CD14-positive monocyte (primary cell): ENCODE data around the gene HS6ST3. TPM values are rescaled to one million over a fixed set of nuclear protein-coding genes. Genes with fewer than 3 reads are reported as not detected.

Experiments used
- DNase-seq, 3 donors: peaks; one replicate each; pipeline ENCODE4 v3.0.0-alpha.2; 2011 to 2022
- H2AFZ ChIP-seq: 2 replicates; pipeline ENCODE4 v1.6.0; 2012; ENCODE audit warnings: mild to moderate bottlenecking, low read depth, low read length, inconsistent platforms; ENCODE audit not compliant: insufficient read depth, poor library complexity, severe bottlenecking
- H3K27ac ChIP-seq, 2 donors: 1 replicate in 1 of 2; 2 replicates in 1 of 2; pipeline ENCODE4 v1.5.1; 2012 to 2013; ENCODE audit warnings: low read length in 2 of 2, control low read depth in 1 of 2, inconsistent platforms in 1 of 2, low read depth in 1 of 2, mild to moderate bottlenecking in 1 of 2
- H3K27me3 ChIP-seq, 2 donors: one replicate each; pipeline versions ENCODE4 v1.6.0 to v1.6.1; 2011 to 2013; ENCODE audit warnings: low read length in 2 of 2; ENCODE audit not compliant: control insufficient read depth in 2 of 2, insufficient read depth in 2 of 2
- H3K36me3 ChIP-seq, 2 donors: replicated peaks in 1 of 2; 1 replicate in 1 of 2; 2 replicates in 1 of 2; pipeline versions ENCODE4 v1.5.1 to v1.6.1; 2012 to 2013; ENCODE audit warnings: low read length in 2 of 2, control low read depth in 1 of 2, inconsistent platforms in 1 of 2, mild to moderate bottlenecking in 1 of 2; ENCODE audit not compliant: insufficient read depth in 2 of 2, control insufficient read depth in 1 of 2
- H3K4me1 ChIP-seq, 2 donors: 1 replicate in 1 of 2; 2 replicates in 1 of 2; pipeline versions ENCODE4 v1.5.1 to v1.6.1; 2012 to 2013; ENCODE audit warnings: low read length in 2 of 2, control low read depth in 1 of 2, inconsistent platforms in 1 of 2, mild to moderate bottlenecking in 1 of 2, moderate library complexity in 1 of 2; ENCODE audit not compliant: insufficient read depth in 2 of 2, control insufficient read depth in 1 of 2
- H3K4me2 ChIP-seq: replicated peaks from 2 replicates; pipeline ENCODE3; 2012; ENCODE audit warnings: low read length, moderate library complexity, mild to moderate bottlenecking; ENCODE audit not compliant: poor library complexity, severe bottlenecking; ENCODE audit errors: extremely low read depth
- H3K4me3 ChIP-seq, 3 experiments: fragments of 200-600 bp in 1 of 3; sonication (generic) in 1 of 3; replicated peaks in 1 of 3; 1 replicate in 2 of 3; 2 replicates in 1 of 3; pipeline ENCODE4 v1.5.1; 2011 to 2013; ENCODE audit warnings: low read length in 3 of 3, mild to moderate bottlenecking in 3 of 3, control low read depth in 2 of 3, low read depth in 2 of 3, inconsistent platforms in 1 of 3, moderate library complexity in 1 of 3
- H3K79me2 ChIP-seq: 2 replicates; pipeline ENCODE4 v1.6.0; 2012; ENCODE audit warnings: mild to moderate bottlenecking, control low read depth, inconsistent platforms, low read length, moderate library complexity; ENCODE audit not compliant: insufficient read depth
- H3K9ac ChIP-seq: 2 replicates; pipeline ENCODE4 v1.6.0; 2017; ENCODE audit warnings: low read length, mild to moderate bottlenecking; ENCODE audit not compliant: insufficient read depth, poor library complexity, severe bottlenecking
- H3K9me3 ChIP-seq, 2 donors: replicated peaks in 1 of 2; 1 replicate in 1 of 2; 2 replicates in 1 of 2; pipeline versions ENCODE4 v1.5.1 to v1.6.1; 2012 to 2013; ENCODE audit warnings: low read length in 2 of 2, control low read depth in 1 of 2; ENCODE audit not compliant: control insufficient read depth in 1 of 2, insufficient read depth in 1 of 2
- H4K20me1 ChIP-seq: 2 replicates; pipeline ENCODE4 v1.6.0; 2012; ENCODE audit warnings: mild to moderate bottlenecking, low read length, control low read depth, moderate library complexity; ENCODE audit not compliant: insufficient read depth
- H3K27ac Mint-ChIP-seq, 7 donors: one replicate each; pipeline ENCODE4 v1.8.0; 2020; ENCODE audit warnings: mild to moderate bottlenecking in 7 of 7, mixed read lengths in 7 of 7, moderate library complexity in 6 of 7, inconsistent platforms in 2 of 7
- H3K27me3 Mint-ChIP-seq, 3 donors: one replicate each; pipeline ENCODE4 v1.8.0; 2021 to 2022; ENCODE audit warnings: low read depth in 3 of 3, mild to moderate bottlenecking in 3 of 3, mixed read lengths in 3 of 3, moderate library complexity in 3 of 3, inconsistent platforms in 1 of 3
- H3K36me3 Mint-ChIP-seq, 2 donors: one replicate each; pipeline ENCODE4 v1.8.0; 2020; ENCODE audit warnings: mixed read lengths in 2 of 2, inconsistent platforms in 1 of 2, mild to moderate bottlenecking in 1 of 2
- H3K4me1 Mint-ChIP-seq: one replicate; pipeline ENCODE4 v1.8.0; 2020; ENCODE audit warnings: mild to moderate bottlenecking, mixed read lengths
- H3K4me3 Mint-ChIP-seq, 2 donors: one replicate each; pipeline ENCODE4 v1.8.0; 2020; ENCODE audit warnings: mild to moderate bottlenecking in 2 of 2, mixed read lengths in 2 of 2, moderate library complexity in 1 of 2
- H3K9me3 Mint-ChIP-seq, 7 donors: one replicate each; pipeline ENCODE4 v1.8.0; 2020 to 2022; ENCODE audit warnings: mixed read lengths in 7 of 7, mild to moderate bottlenecking in 6 of 7, moderate library complexity in 6 of 7, inconsistent platforms in 2 of 7
- WGBS: methylation state at CpG from one replicate; pipeline ENCODE4 v1.1.5; 2013; ENCODE audit warnings: missing lambda C conversion rate; ENCODE audit not compliant: insufficient coverage; 5-methylcytosine and 5-hydroxymethylcytosine counted together
- intact Hi-C, 2 donors: fragments of 100-400 bp; cut with micrococcal nuclease; formaldehyde crosslinking; loops; one replicate each; pipeline versions ENCODE4 v1.15.0 to v1.15.1; 2023
- polyA plus RNA-seq, 3 donors: library from polyadenylated mRNA; depleted of rRNA in 1 of 3; unstranded in 2 of 3; stranded (reverse) in 1 of 3; fragments of 300-500 nt in 2 of 3; fragments of >200 nt in 1 of 3; fragmentation: Illumina TruSeq in 2 of 3; gene quantifications; 1 replicate in 2 of 3; 2 replicates in 1 of 3; pipeline ENCODE4 v1.2.3, GENCODE V29; 2012 to 2021
- TF ChIP-seq, protein P1 (sequence below): fragments of 200-600 bp; IDR thresholded peaks from one replicate; pipeline ENCODE4 v1.8.0; 2022; ENCODE audit warnings: antibody characterized with exemption, mild to moderate bottlenecking

The HS6ST3 gene
- polyA plus RNA-seq, 3 donors: not detected

DNA sequence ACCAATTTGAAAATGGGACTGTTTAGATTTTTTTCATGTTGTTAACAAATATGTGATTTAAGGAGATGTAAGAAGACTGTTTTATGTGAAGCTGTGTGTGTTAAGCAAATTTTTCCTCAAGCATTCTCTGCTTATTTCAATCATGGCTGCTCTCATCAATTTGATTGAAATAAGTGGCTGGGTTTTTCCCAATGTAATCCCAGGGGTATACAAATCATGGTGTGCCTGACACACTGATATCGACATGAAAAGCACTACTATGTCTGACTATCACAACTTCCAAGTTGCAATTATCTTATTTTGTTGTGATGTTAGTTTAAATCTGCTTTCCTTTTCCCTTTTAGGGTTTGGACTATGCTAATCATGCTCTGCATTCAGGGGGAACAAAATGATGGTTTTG, 283.7 kb downstream of the HS6ST3 start:
- Mint-ChIP-seq H3K36me3 (no peaks in the 10 kb centered on the region), H3K27ac (no peak overlapping the region)
- TF ChIP-seq, protein P1, sequence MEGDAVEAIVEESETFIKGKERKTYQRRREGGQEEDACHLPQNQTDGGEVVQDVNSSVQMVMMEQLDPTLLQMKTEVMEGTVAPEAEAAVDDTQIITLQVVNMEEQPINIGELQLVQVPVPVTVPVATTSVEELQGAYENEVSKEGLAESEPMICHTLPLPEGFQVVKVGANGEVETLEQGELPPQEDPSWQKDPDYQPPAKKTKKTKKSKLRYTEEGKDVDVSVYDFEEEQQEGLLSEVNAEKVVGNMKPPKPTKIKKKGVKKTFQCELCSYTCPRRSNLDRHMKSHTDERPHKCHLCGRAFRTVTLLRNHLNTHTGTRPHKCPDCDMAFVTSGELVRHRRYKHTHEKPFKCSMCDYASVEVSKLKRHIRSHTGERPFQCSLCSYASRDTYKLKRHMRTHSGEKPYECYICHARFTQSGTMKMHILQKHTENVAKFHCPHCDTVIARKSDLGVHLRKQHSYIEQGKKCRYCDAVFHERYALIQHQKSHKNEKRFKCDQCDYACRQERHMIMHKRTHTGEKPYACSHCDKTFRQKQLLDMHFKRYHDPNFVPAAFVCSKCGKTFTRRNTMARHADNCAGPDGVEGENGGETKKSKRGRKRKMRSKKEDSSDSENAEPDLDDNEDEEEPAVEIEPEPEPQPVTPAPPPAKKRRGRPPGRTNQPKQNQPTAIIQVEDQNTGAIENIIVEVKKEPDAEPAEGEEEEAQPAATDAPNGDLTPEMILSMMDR: no peak

DNA sequence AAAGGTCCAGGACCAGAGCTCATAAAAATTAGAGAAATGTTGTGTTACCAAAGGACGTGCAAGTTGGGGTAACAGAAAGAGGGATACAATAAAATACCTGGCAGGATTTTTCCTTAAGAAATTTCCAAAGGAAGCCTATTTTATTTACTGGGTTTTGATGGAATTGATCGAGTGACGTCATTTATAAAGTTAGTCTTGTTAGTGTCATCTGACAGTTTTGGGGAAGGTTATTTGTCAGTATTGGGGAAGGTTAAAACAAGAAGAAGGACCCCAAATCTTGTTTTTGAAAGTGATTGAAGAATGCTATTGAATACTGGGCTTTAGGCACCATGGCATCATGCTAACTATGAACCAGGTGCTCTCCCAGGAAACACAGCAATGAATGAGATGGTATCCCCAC, 287.9 kb downstream of the HS6ST3 start:
- Histone ChIP-seq H3K79me2 (no peaks in the 10 kb centered on the region), H3K9me3 (no peaks in the 10 kb centered on the region), H3K27me3 (no peaks in the 10 kb centered on the region), H3K36me3 (no peaks in the 10 kb centered on the region), H4K20me1 (no peaks in the 10 kb centered on the region), H3K9ac (no peak overlapping the region), H2AFZ (no peak overlapping the region), H3K27ac (no peak overlapping the region), H3K4me3 (no peak overlapping the region), H3K4me2 (no peak overlapping the region), H3K4me1 (no peaks in the 10 kb centered on the region)
- H3K36me3 Mint-ChIP-seq: no peaks in the 10 kb centered on the region
- no peaks in the 10 kb centered on the region for H3K4me1 Mint-ChIP-seq
- no peak overlapping the region for H3K27ac Mint-ChIP-seq
- H3K9me3 Mint-ChIP-seq: peaks cover 0 to 6% (median 5%) of the 10 kb centered on the region in 7 donors
- H3K27me3 Mint-ChIP-seq: peaks cover 0 to 3% (median 2%) of the 10 kb centered on the region in 3 donors
- intact Hi-C loops: no loop called here
- TF ChIP-seq, protein P1: no peak
- no peak overlapping the region for H3K4me3 Mint-ChIP-seq
- DNase-seq: no peak
- WGBS: 89% methylated on average over 3 of the region's 3 CpGs

More for the DNA sequence above, 283.7 kb downstream of the HS6ST3 start:
- Histone ChIP-seq H4K20me1 (no peaks in the 10 kb centered on the region), H2AFZ (no peak overlapping the region), H3K27me3 (no peaks in the 10 kb centered on the region), H3K9me3 (no peaks in the 10 kb centered on the region), H3K36me3 (no peaks in the 10 kb centered on the region), H3K27ac (no peak overlapping the region), H3K9ac (no peak overlapping the region), H3K79me2 (no peaks in the 10 kb centered on the region), H3K4me2 (no peak overlapping the region), H3K4me1 (no peaks in the 10 kb centered on the region), H3K4me3 (no peak overlapping the region)
- intact Hi-C loops: no loop called here
- DNase-seq: no peak
- peaks cover 0 to 8% (median 2%) of the 10 kb centered on the region in 7 donors for H3K9me3 Mint-ChIP-seq
- peaks cover 0 to 2% (median 0%) of the 10 kb centered on the region in 3 donors for H3K27me3 Mint-ChIP-seq
- no peaks in the 10 kb centered on the region for H3K4me1 Mint-ChIP-seq
- no peak overlapping the region for H3K4me3 Mint-ChIP-seq
- WGBS: no CpG with 5 or more reads among the region's 1 CpG
